Brain microvascular endothelial cell (primary cell): ENCODE measurements around the gene ARMC6.

Experiments used
- DNase-seq: peaks from one replicate; pipeline ENCODE4 v3.0.0-alpha.2; 2020
- H3K27ac ChIP-seq: fragments of 250-450 bp; sonication (Bioruptor Pico); 2 replicates; pipeline ENCODE4 v1.5.1; 2020; ENCODE audit warnings: mild to moderate bottlenecking, moderate library complexity
- H3K27me3 ChIP-seq: fragments of 250-450 bp; sonication (Bioruptor Pico); replicated peaks from 2 replicates; pipeline ENCODE4 v1.5.1; 2020; ENCODE audit warnings: mild to moderate bottlenecking
- H3K36me3 ChIP-seq: fragments of 250-450 bp; sonication (Bioruptor Pico); replicated peaks from 2 replicates; pipeline ENCODE4 v1.5.1; 2020; ENCODE audit warnings: mild to moderate bottlenecking
- H3K4me3 ChIP-seq: 2 replicates; pipeline ENCODE4 v1.5.1; 2011; ENCODE audit warnings: low read depth, mild to moderate bottlenecking, control low read depth, low read length, moderate library complexity
- CTCF ChIP-seq: IDR thresholded peaks from 2 replicates; pipeline ENCODE4 v1.5.1; 2011; ENCODE audit warnings: low read depth, mild to moderate bottlenecking, moderate library complexity, low read length, control low read depth, inconsistent platforms; ENCODE audit errors: missing control alignments
- in situ Hi-C: cut with HindIII; loops from 2 replicates; pipeline ENCODE4 v1.10.0; 2017; ENCODE audit warnings: low sequenced_read_pairs, low pct_ligation_motif_present

The ARMC6 gene

GRCh38 chr19:19032420-19033175 lies 805 bp upstream of the ARMC6 start:
- H3K27me3 ChIP-seq, result no peaks in the 10 kb centered on the region
- peak overlapping the region; percentile 91 for H3K27ac ChIP-seq
- DNase-seq, result peak; percentile 98
- peak; percentile 7 for TF ChIP-seq CTCF
- in situ Hi-C loops, result no loop called here
- H3K36me3 ChIP-seq, result peaks cover 18% of the 10 kb centered on the region
- H3K4me3 ChIP-seq, result peak overlapping the region; percentile 91

GRCh38 chr19:19033176-19033425 lies 302 bp upstream of the ARMC6 start:
- no peak for DNase-seq
- H3K27ac ChIP-seq, result peak overlapping the region; percentile 91
- TF ChIP-seq CTCF, result no peak
- H3K27me3 ChIP-seq, result no peaks in the 10 kb centered on the region
- H3K4me3 ChIP-seq, result peak overlapping the region; percentile 91
- in situ Hi-C loops, result no loop called here
- peaks cover 14% of the 10 kb centered on the region for H3K36me3 ChIP-seq

GRCh38 chr19:19034204-19034624 lies 811 bp downstream of the ARMC6 start:
- Histone ChIP-seq H3K27me3 (no peaks in the 10 kb centered on the region), H3K27ac (peak overlapping the region; percentile 91), H3K4me3 (peak overlapping the region; percentile 91), H3K36me3 (peaks cover 6% of the 10 kb centered on the region)
- peak; percentile 62 for DNase-seq
- TF ChIP-seq CTCF, result no peak
- in situ Hi-C loops, result no loop called here

GRCh38 chr19:19039901-19040300 lies 6.5 kb downstream of the ARMC6 start:
- no peak for DNase-seq
- in situ Hi-C loops, result no loop called here
- Histone ChIP-seq H3K27me3 (no peaks in the 10 kb centered on the region), H3K27ac (no peak overlapping the region), H3K36me3 (peaks cover 19% of the 10 kb centered on the region), H3K4me3 (no peak overlapping the region)
- no peak for TF ChIP-seq CTCF

- TF ChIP-seq CTCF, result no peak
- Histone ChIP-seq H3K36me3 (peaks cover 21% of the 10 kb centered on the region), H3K27ac (no peak overlapping the region), H3K27me3 (no peaks in the 10 kb centered on the region), H3K4me3 (no peak overlapping the region)
- in situ Hi-C loops, result no loop called here
- DNase-seq, result peak; percentile 68
Measured at GRCh38 chr19:19040417-19040816, 7.0 kb downstream of the ARMC6 start.

- H3K36me3 ChIP-seq, result peaks cover 27% of the 10 kb centered on the region
- no peak overlapping the region for H3K27ac ChIP-seq
- H3K4me3 ChIP-seq, result no peak overlapping the region
- no peak for DNase-seq
- no peaks in the 10 kb centered on the region for H3K27me3 ChIP-seq
- in situ Hi-C loops, result no loop called here
- TF ChIP-seq CTCF, result no peak
Measured at GRCh38 chr19:19042732-19043280, 9.4 kb downstream of the ARMC6 start.
